GM21381 (cell line): ENCODE data around the gene CCM2.

Experiments
- ATAC-seq: cut with Tn5 transposase; IDR thresholded peaks from one replicate; pipeline ENCODE4 v1.9.1; 2021; ENCODE audit warnings: mild to moderate bottlenecking, moderate library complexity; ENCODE audit not compliant: unreplicated experiment

The CCM2 gene

GRCh38 chr7:45077579-45077978 lies 77.6 kb downstream of the CCM2 start:
- ATAC-seq = no peak

DNA sequence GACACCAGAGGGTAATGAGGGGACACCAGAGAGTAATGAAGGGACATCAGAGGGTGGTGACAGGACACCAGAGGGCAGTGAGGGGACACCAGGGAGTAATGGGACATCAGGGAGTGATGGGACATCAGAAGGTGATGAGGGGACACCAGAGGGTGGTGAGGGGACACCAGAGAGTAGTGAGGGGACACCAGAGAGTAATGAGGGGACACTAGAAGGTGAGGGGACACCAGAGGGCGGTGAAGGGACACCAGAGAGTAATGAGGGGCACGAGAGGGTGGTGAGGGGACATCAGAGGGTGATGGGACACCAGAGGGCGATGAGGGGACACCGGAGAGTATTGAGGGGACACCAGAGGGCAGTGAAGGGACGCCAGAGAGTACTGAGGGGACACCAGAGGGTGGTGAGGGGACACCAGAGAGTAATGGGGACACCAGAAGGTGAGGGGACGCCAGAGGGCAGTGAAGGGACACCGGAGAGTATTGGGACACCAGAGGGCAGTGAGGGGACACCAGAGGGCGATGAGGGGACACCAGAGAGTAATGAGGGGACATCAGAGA lies 78.2 kb downstream of the CCM2 start:
- no peak for ATAC-seq

DNA sequence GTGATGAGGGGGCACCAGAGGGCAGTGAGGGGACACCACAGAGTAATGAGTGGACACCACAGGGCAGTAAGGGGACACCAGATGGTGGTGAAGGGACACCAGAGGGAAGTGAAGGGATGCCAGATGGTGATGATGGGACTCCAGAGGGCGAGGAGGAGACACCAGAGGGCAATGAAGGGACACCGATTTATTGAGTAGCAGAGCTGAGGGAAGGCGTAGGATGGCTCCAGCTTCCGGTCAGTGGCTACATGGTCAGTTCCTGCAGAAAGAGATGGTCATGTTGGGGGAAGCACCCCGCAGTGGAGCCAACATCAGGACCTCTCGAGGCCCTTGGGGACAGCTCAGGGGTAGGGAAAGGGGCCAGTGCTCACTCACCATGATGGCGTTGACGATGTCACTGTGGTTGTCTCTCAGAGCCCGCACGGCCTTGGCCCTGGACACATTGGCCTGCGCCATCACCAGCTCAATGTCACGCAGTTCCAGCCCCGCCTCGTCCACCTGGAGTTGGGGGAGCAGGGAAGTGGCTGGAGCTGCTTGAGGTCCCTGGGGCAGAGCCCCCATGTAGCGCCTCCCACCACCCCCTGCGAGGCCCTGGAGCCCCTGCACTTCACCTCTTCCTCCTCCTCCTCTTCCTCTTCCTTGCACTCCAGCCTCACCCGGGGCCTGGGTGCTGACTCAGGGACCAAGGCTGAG lies 80.4 kb downstream of the CCM2 start:
- no peak for ATAC-seq

- ATAC-seq = no peak
These were observed 81.1 kb downstream of the CCM2 start for GRCh38 chr7:45080958-45081669.

- no peak for ATAC-seq
These were observed 81.6 kb downstream of the CCM2 start for GRCh38 chr7:45081670-45081974.

- no peak for ATAC-seq
These were observed 82.2 kb downstream of the CCM2 start for GRCh38 chr7:45082031-45082830.

GRCh38 chr7:45082831-45083331 lies 82.9 kb downstream of the CCM2 start:
- no peak for ATAC-seq

DNA sequence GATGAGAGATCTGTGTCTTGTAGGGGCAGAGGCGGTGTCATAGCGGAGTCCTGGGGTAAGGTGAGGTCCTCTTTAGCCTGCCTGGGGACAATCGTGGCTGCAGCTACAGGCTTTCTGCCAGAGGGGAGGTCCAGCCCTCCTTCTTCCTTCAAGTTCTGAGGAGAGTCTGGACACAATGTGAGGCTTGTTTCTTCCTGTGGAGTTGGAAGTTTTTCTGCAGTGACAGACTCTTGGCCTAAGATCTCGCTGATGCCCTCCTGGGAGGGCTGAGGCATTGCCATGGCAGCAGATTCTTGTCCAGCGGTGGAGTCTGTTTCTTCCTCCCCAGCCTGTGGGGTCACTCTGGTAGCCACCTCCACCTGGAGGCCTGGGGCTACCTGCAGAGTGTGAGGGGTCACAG lies 84.3 kb downstream of the CCM2 start:
- no peak for ATAC-seq

GRCh38 chr7:45084901-45085618 lies 85.1 kb downstream of the CCM2 start:
- no peak for ATAC-seq

- ATAC-seq = no peak
These were observed 85.7 kb downstream of the CCM2 start for GRCh38 chr7:45085619-45086200.

DNA sequence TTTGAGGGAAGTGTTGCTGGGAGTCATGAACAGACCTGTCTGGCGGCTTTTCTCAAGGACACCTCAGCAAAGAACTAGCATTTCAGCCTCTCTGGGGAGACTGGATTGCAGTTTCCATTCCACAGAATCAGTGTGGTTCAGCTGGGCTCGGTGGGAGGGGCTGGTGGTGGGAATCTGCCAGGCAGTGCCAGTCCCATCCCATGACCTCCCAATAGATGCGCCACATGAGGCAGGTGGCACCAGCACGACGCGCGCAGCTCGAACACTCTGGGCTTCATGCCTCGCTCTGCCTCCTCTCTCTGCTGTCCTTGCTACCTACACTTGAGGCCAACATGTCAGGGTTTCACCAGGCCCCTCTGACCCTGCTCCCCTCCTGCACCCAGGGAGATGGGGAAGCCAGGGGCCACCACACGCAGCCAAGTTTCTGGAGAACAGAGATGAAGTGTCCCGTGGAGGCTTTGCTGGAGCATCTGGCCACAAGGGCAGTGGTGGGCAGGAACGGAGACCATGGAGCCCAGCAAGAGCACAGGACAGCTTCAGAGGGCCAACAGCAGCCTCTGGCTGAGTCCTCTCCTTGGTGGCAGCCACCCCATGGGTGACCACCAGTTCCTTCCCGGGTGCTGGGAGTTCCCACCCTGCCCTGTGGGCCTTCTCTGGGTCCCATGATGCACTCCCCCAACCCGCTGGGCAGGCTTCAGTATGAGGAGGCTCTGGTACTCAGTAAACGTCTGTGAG lies 86.5 kb downstream of the CCM2 start:
- no peak for ATAC-seq

GRCh38 chr7:45087301-45088145 lies 87.5 kb downstream of the CCM2 start:
- ATAC-seq = no peak

DNA sequence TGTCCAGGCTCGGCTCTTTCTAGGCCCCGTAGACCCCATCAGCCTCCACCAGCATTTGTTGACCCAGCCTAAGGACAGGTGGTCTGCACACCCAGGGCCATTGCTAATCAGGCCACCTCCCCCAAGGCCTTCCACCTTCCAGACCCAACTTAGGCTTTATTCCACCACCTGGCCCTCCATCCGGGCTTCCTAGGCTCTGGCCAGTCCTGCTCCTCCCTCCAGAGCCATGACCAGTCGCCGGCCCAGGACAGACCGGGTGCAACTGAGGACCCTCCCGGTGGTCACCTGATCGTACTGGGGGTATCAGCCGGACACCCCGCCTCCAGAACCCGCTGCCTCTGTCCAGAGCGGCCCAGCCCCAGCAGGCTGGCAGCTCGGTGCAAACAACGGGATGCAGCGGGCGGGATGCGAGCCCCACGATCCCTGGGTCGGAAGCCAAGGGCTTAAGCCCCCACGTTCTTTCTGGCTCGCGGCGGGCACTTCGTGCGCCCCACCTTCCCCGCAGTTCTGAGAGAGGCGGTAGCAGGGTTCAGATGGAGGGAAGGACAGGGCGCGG lies 88.2 kb downstream of the CCM2 start:
- ATAC-seq = no peak

GRCh38 chr7:45088821-45089340 lies 88.9 kb downstream of the CCM2 start, which contains the start of gene NACAD:
Gene NACAD, minus strand, starts transcription at chr7:45088969. Its CDS starts 75 bp downstream, at chr7:45088894.
- no peak for ATAC-seq

DNA sequence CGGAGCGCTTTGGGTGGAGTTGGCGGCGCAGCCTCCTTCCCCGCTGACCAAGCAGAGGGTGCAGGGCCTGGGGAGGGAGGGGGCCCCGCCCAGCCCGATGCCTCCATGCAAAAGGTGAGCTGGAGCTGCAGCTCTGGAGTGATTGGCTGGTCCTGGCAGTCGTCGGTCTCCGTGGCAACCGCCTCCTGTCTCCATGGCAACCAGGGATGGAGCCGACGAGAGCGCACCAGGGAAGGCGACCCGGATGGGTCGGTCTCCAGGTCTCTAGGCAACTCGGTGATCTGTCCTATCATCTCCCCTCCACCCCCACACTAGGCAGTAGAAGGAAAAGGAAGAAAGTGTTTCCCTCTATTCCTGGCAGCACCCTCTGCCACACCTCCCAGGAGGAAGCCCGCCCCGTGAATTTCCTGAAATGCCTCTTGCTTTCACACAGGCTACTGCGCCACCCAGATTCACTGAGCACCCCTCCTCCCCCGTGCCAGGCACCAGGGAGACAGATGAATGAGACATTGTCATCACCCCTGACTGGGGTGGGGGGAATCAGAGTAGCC lies 89.4 kb downstream of the CCM2 start:
- ATAC-seq = no peak

DNA sequence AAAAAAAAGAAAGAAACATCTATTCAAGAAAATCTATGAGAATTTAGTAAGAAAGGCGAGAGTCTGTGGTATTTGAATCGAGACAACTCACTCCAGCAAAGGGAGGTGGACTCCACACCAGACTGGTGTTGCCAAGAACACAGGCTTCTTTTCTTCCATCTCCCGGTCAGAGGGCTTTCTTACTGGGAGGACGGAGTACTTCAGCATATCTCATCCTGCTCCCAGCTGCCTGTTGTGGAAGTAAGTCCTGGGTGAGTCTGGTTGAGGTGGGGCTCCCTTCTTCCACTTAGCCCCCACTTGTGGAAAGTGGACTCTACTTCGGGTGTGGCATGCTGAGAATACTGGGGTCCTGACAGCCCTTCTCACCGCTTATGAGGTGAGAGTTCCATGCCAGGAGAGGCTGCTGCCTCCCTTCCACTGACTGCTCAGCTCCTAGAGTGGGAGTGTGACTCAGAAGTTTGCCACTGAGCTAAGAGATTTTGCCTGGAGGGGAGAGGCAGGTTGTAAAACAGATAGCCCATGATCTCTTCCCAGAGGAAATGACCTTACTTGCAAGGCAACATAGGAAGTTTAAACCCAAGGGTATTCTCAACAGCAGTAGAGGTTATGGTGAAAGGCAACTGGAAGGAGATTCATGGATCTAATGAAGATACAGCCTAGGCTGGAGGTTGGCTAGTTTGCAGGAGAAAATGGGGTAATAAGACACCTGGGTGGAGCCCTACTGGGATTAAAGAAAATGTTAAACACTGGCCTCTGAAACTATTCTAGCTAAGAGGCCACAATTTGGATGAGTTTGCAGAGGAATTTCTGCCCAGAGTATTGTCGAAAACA lies 92.3 kb downstream of the CCM2 start:
- ATAC-seq = no peak

- ATAC-seq = no peak
These were observed 92.9 kb downstream of the CCM2 start for GRCh38 chr7:45092931-45093235.
